ENCODE results near the gene MRPL47. TPM values are rescaled to one million over a fixed set of nuclear protein-coding genes. Genes with fewer than 3 reads are reported as not detected.

The MRPL47 gene
- total RNA-seq, 4 donors from 2014 or later: 26.1 to 39.1 (median 32.1) TPM

DNA sequence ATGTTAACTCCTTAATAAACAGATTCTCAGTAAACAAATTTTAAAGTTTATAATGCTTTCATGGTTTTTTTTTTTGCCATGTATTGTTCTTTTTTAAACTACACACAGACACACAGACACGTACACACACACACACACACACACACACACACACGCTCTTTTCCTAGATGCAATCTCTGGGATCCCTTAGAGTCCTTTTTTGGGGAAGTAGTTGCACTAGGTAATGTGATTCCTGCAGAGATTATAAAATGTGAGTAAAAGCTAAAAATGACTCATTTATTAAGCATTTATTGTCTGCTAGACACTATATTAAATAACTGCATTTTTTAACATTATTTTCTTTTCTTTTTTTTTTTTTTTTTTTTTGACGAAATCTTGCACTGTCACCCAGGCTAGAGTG lies 20.0 kb upstream of the MRPL47 start:
- WGBS, 2 donors: 76 to 81% methylated on average over 3 of the region's 3 CpGs
- no peak for TF ChIP-seq POLR2A (IDR thresholded peaks at IDR 0.05)
- TF ChIP-seq, protein P1, sequence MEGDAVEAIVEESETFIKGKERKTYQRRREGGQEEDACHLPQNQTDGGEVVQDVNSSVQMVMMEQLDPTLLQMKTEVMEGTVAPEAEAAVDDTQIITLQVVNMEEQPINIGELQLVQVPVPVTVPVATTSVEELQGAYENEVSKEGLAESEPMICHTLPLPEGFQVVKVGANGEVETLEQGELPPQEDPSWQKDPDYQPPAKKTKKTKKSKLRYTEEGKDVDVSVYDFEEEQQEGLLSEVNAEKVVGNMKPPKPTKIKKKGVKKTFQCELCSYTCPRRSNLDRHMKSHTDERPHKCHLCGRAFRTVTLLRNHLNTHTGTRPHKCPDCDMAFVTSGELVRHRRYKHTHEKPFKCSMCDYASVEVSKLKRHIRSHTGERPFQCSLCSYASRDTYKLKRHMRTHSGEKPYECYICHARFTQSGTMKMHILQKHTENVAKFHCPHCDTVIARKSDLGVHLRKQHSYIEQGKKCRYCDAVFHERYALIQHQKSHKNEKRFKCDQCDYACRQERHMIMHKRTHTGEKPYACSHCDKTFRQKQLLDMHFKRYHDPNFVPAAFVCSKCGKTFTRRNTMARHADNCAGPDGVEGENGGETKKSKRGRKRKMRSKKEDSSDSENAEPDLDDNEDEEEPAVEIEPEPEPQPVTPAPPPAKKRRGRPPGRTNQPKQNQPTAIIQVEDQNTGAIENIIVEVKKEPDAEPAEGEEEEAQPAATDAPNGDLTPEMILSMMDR (IDR thresholded peaks at IDR 0.05): no peak
- peaks cover 24 to 36% of the 10 kb centered on the region in 2 donors for H3K36me3 ChIP-seq

DNA sequence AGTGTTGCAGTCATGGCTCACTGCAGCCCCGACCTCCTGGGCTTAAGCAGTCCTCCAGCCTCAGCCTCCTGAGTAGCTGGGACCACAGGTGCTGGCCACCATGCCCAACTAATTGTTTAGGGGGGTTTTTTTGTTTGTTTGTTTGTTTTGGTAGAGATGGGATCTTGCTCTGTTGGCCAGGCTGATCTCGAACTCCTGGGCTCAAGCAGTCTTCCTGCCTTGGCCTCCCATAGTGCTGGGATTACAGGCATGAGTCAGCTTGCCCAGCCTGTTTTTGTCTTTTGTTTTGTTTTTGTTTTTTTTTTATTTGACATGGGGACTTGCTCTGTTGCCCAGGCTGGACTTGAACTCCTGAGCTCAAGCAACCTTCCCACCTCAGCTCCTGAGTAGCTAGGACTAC lies 17.6 kb upstream of the MRPL47 start:
- TF ChIP-seq, protein P1 (IDR thresholded peaks at IDR 0.05): no peak
- no peak for TF ChIP-seq POLR2A (IDR thresholded peaks at IDR 0.05)
- intact Hi-C loops (cut with DNase I): no loop called here
- WGBS, 2 donors: 98% methylated on average over 2 of the region's 2 CpGs
- no peak for DNase-seq
- Histone ChIP-seq H3K4me3 (replicated peaks in 1 of 3) (no peak overlapping the region), H3K27ac (no peak overlapping the region), H3K27me3 (no peaks in the 10 kb centered on the region), H3K4me1 (no peaks in the 10 kb centered on the region), H3K9me3 (no peaks in the 10 kb centered on the region), H3K36me3 (peaks cover 32 to 52% of the 10 kb centered on the region in 2 donors)

More for the DNA sequence above, 20.0 kb upstream of the MRPL47 start:
- Histone ChIP-seq H3K4me3 (replicated peaks in 1 of 3) (no peak overlapping the region), H3K9me3 (no peaks in the 10 kb centered on the region), H3K27ac (no peak overlapping the region), H3K4me1 (no peaks in the 10 kb centered on the region), H3K27me3 (no peaks in the 10 kb centered on the region)
- intact Hi-C loops (cut with DNase I): no loop called here
- no peak for DNase-seq

DNA sequence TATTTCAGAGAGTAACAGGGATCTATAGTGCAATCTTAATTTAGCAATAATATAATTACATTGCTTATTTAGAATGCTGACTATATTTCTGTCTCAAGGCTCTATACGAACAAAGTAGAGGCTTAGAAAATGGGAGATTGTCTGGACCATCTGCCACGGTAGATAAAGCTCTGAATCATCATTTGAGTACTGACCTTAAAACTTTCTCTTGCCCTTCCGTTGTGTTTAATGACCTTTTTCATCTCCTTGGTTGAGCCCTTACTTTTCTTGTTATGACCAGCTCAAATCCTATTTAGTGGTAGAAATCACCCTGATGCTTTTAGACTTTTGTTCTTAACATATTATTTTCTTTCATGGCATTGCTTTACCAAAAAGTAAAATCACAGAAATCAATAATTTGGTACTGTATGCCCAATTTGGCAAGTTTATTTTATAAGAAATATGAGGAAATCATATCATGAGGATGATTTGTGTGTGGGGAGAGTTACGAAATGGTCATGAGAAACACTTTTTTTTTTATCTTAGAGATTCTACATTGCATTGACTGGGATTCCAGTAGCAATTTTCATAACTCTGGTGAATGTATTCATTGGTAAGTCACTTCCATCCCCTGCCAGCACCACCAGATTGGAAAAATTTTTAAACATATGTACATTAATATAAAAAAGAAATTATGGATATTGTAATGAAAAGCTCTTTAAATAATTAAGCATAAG lies 11.2 kb upstream of the MRPL47 start:
- H3K4me1 ChIP-seq: no peaks in the 10 kb centered on the region
- H3K27ac ChIP-seq: no peak overlapping the region
- intact Hi-C loops (cut with DNase I): no loop called here
- no peak for DNase-seq
- no peaks in the 10 kb centered on the region for H3K9me3 ChIP-seq
- peaks cover 8 to 19% of the 10 kb centered on the region in 2 donors for H3K36me3 ChIP-seq
- TF ChIP-seq, protein P1 (IDR thresholded peaks at IDR 0.05): no peak
- TF ChIP-seq POLR2A (IDR thresholded peaks at IDR 0.05): no peak
- no peaks in the 10 kb centered on the region for H3K27me3 ChIP-seq
- no peak overlapping the region for H3K4me3 ChIP-seq (replicated peaks in 1 of 3)
- WGBS, 2 donors: 90% methylated on average over 4 of the region's 4 CpGs

DNA sequence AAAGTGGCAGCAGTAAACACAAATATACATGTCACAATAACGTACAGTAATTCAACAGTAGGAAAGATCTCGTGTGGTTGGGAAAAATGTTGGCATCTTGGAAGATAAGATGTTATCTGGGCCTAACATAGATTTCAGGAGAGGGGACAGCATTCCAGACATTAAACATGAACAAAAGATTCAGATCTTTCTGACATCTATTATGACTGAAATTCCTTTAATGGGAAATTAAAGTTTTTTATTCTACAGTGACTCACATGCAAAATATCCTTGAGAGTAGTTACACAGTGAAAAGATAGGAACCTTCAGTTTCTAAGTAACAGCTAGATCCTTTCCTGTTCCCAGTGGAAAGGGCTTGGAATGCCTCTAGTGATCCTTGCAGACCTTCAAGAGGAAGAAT lies 9.4 kb upstream of the MRPL47 start:
- no peaks in the 10 kb centered on the region for H3K4me1 ChIP-seq
- no peak overlapping the region for H3K4me3 ChIP-seq (replicated peaks in 1 of 3)
- no peak for DNase-seq
- WGBS, 2 donors: 78 to 89% methylated on average over 2 of the region's 2 CpGs
- intact Hi-C loops (cut with DNase I): no loop called here
- no peak overlapping the region for H3K27ac ChIP-seq
- H3K9me3 ChIP-seq: no peaks in the 10 kb centered on the region
- no peaks in the 10 kb centered on the region for H3K27me3 ChIP-seq
- H3K36me3 ChIP-seq: peaks cover 4 to 17% of the 10 kb centered on the region in 2 donors
- no peak for TF ChIP-seq POLR2A (IDR thresholded peaks at IDR 0.05)
- TF ChIP-seq, protein P1 (IDR thresholded peaks at IDR 0.05): no peak

DNA sequence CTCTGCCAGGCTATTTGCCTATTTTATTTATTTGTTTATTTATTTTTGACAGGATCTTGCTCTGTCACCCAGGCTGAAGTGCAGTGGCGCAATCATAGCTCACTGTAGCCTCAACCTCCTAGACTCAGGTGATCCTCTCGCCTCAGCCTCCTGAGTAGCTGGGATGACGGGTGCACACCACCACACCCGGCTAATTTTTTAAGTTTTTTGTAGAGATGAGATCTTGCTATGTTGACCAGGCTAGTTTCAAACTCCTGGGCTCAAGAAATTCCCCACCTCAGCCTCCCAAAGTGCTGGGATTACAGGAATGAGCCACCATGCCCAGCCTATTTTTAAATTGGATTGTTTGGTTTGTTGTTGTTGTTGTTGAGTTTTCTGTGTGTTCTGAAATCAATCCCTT lies 5.6 kb upstream of the MRPL47 start:
- Histone ChIP-seq H3K9me3 (no peaks in the 10 kb centered on the region), H3K27ac (no peak overlapping the region), H3K27me3 (no peaks in the 10 kb centered on the region), H3K4me1 (peaks cover 7 to 8% of the 10 kb centered on the region in 2 donors), H3K4me3 (replicated peaks in 1 of 3) (no peak overlapping the region), H3K36me3 (no peaks in the 10 kb centered on the region)
- no peak for DNase-seq
- intact Hi-C loops (cut with DNase I): no loop called here
- TF ChIP-seq, protein P1 (IDR thresholded peaks at IDR 0.05): no peak
- TF ChIP-seq POLR2A (IDR thresholded peaks at IDR 0.05): no peak
- WGBS, 2 donors: 96 to 99% methylated on average over 4 of the region's 4 CpGs

Data from thyroid gland (tissue), 4 donors.